Measurements from ENCODE around the gene FIGLA.
"Not testable (repeated sequence)": the region's sequence is repeated elsewhere in the genome, so short reads cannot be mapped to it uniquely, and the experiment has no call there.

Gene FIGLA

DNA sequence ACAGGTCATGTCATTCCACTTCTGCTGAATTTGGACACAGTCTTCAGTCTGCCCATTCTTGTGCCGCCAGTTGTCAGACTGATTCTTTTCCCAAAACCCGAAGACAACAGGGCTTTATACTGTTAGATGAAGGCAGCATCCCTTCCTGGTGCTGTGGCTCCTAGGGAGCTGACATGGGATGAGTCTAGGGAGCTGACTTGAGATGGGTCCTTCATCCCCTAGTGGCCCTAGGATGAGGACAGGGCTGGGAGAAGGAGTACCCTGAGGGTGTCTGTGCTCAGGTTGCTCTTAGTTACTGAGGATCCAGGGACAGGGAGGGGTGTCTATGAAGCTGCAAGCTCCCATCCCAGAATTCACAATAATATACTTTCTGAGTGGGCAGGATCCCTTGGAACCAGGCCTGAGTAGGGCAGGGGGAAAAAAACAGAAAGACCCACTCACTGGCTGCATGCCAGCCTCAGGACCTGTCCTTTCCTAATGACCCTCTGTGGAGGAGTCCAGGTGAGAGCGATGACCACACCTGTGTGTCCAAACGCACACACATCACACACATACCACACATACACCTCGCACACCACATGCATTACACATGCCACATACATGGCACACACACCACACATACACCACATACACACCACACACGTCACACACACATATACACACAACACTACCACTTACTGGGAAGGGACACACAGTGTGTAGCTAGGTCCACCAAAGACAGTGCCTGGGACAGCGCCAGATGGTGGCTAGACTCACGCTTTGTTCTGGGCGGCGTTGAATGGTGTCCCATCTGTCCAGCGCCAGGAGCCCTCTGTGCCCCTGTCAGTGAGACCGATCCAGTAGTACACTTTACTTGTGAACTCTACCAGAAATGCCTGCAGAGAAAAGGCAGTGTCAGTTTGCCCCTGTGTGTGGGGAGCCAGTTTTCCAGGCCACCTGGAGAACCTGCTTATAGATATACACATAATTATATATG, 18.8 kb upstream of the FIGLA start:
- DNase-seq: no peak

DNA sequence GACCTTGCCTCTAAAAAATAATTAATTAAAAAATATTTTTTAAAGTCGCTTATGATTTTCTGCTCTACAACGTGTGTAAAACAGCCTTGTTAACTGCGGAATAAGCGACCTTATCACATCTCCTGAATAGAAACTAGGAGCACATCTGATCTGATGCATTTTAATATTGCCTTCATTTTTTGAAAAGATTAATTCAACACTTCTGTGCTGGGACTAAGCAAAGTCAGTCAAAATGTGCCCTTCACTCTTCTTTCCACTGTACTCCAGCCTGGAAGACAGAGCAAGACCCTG, 17.3 kb upstream of the FIGLA start:
- no peak for DNase-seq

DNA sequence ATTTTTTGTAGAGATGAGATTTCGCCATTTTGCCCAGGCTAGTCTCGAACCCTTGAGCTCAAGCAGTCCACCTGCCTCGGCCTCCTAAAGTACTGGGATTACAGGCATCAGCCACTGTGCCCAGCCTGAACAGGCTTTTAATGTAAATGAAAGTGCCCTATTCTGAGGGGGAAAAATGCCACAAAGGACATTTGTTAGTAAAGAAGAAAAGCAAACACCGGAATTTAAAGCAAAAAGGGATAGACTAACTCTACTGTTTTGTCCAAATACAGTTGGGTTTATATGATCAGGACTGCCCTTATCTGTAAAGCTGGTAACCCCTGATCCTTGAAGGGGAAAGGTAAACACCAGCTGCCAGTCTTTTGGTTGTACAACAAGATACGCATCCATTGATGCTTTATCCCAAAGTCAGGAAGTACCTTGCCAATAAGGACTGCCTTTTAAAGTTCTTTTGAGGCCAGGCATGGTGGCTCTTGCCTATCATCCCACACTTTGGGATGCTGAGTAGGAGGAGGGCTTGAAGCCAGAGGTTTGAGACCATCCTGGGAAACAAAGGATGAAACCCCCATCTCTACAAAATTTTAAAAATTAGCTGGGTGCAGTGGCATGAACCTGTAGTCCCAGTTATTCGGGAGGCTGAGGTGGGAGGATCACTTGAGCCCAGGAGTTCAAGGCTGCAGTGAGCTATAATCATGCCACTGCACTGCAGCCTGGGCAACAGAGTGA, 16.8 kb upstream of the FIGLA start:
- no peak for DNase-seq

GRCh38 chr2:70806620-70807019, 16.2 kb upstream of the FIGLA start:
- DNase-seq: no peak

DNA sequence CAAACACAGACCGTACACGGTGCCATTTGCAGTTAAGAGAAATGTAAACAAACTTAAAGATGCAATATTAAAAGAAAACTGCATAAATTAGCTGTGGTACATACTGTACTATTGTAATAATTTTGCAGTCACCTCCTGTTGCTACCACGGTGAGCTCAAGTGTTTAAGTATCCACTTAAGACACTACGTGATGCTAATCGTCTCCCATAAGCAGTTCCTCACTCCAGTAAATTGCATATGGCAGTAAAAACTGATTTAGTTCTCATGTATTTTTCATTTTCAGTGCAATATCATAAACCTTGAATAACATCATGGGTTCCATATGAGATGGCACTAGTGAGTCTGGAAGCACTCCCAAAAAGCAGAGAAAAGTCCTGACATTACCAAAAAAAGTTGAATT, 15.6 kb upstream of the FIGLA start:
- no peak for DNase-seq

DNA sequence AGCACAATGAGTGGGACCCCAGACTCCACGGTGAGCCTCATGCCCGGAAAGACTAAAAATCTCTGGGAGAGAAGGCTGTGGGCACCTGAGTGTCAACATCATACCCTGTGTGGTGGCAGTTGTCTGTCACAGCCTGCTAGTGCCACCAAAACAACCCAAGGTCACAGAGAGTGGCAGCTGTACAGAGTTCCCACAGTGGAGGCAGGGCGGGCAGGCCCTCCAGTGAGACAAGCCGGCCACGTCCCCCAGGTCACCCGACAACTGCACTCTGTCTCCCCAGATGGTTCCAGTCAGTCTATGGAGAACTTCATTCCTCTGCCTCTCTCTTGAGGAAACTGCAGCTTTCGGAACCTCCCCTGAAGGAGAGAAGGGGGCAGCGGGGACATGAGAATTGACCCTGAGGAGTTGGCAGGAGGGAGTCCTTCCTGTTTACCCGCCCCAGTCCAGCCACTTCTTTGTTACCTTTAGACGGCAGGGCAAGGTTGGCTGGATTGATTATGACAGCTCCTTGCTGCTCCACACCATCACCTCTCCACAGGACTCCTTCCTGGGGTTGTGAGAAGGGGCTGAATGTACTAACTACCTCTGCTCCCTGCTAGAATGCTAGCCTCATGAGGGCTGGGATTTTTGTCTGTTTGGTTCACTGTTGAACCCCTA, 11.3 kb upstream of the FIGLA start:
- no peak for DNase-seq

GRCh38 chr2:70799706-70800105, 9.3 kb upstream of the FIGLA start:
- DNase-seq: no peak

DNA sequence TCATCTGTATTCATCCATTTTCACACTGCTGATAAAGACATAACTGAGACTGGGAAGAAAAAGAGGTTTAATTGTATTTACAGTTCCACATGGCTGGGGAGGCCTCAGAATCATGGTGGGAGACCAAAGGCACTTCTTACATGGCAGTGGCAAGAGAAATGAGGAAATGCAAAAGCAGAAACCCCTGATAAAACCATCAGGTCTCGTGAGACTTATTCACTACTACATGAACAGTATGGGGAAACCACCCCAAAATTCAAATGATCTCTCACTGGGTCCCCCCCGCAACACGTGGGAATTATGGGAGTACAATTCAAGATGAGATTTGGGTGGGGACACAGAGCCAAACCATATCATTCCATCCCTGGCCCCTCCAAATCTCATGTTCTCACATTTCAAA, 7.6 kb upstream of the FIGLA start:
- DNase-seq: not testable (repeated sequence)

DNA sequence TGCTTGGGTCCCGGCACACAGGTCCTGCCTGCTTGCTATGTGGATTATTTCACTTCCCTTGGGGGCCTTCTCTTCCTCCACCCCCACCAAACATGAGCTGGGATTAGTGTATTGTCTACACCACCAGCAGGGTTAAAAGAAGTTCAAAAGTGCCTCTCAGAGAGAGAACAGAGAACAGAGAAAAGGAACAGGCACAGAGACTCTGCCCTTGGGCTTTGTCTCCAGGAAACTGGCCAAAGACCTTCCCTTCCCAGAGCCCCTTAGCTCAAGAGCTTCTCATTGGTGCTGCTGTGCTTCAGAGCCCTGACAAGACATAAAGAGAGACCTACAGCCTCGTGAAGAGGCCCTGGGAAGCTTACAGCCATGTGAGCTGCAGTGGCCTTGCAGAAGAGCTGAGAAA, 7.1 kb upstream of the FIGLA start:
- DNase-seq: no peak

DNA sequence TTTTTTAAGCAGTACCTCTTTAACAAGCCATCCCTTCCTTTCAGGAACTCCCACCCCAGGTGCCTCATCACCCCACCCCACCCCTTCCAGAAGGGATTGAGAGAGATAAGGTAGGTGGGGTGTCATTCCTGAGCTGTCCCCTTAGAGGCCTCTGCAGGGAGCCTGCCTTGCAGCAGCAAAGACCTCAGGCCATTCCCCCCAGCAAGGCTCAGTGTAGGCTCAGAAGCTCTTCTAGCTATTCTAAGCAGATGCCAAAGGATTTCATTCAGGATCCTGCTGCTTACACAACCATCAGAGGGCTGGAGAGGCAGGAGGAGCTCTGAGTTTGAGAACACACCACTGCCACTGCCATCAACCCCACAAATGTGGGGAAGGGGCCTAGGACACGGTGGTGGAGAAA, 5.8 kb upstream of the FIGLA start:
- DNase-seq: no peak

GRCh38 chr2:70795164-70795995, 4.9 kb upstream of the FIGLA start:
- DNase-seq: no peak

- DNase-seq: peak in 1 of 56 donors; percentile 2
Measured at GRCh38 chr2:70793450-70793849, 3.0 kb upstream of the FIGLA start.

GRCh38 chr2:70789304-70790135, 923 bp downstream of the FIGLA start:
- DNase-seq: peak in 46 of 56 donors; percentile 4 to 81 (median 39)

DNA sequence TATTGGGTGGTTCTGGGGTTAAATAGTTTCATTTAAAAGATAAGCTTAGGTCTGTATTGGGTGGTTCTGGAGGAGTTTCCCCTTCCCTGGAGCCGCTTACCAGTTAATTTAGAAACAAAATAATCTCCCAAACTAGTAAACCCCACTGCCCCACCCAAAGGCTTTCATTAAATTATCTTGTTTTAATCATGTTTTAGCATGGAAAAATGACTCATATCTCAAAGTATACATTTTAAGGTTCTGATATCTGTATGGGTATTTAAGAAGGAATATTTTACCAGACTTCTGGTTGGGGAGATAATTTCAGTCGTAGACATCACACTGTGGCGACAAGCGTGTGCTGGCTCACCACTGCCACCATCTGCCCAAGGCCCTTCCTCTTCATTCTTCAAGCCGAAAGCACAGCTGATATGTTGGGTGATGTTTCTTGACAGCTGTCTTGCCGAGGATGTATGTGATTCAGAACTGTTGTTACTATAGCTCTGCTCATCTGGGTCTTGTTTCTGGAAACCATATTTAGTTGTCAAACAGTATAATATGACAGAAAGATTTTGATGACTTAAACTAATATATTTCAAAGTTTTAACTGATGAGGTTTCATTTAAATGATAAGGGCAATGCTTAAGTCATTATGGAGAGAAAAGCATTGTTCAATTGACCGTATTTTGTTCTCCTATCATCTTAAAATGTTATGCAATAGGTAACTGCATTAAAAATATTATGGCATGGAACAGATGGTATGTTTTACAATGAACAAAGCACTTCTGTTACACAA, 5.1 kb downstream of the FIGLA start:
- peak in 26 of 56 donors; percentile 2 to 70 (median 24) for DNase-seq

DNA sequence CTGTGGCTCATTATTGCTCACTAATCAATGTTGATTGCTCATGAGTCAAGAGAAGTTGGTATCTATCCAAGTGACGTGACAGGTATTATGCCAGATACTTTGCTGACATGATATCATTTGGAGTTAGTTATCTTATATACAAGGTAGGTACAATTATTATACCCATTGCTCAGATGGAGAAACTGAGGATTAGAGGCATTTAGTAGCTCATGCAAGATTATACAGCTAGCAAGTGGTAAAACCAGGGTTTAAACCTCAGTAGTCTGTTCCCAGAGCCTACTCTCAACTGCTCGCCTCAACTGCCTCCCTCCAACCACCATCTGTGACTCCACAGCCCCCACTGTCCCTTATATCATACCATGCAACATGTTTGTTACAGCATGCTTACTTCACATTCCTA, 6.1 kb downstream of the FIGLA start:
- no peak for DNase-seq

- DNase-seq: no peak
Measured at GRCh38 chr2:70779911-70780545, 10.4 kb downstream of the FIGLA start.

- no peak for DNase-seq
Measured at GRCh38 chr2:70779491-70779890, 11.0 kb downstream of the FIGLA start.

DNA sequence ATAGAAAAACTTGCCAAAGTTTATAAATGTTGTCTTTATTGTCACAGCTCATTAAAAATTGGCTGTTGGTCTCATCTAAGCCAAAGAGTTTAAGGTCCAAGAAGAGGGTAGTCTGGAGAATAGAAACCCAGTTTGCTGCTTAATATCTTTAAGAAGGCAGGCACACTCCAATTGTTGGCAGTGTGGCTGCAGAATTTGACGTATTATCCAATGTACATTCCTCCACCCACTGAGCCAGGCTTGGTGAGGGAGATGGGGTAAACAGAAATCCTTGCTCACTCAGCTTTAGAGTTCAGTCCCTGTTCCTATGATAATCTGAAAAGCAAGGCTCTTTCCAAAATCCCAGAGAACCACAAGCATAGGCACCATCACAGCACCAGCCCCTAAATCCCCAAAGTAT, 11.8 kb downstream of the FIGLA start:
- no peak for DNase-seq

- DNase-seq: no peak
Measured at GRCh38 chr2:70777450-70777849, 13.0 kb downstream of the FIGLA start.

Data from amygdala (tissue), 56 donors.